C4-2B (cell line): ENCODE results near the gene ANKRD11.

Source experiments
- ZFX ChIP-seq: fragments of 450-650 bp; IDR thresholded peaks from 2 replicates; pipeline ENCODE4 v1.6.1; 2017
- TF ChIP-seq, protein P1 (sequence below): fragments of 450-650 bp; conservative IDR thresholded peaks from 2 replicates; pipeline ENCODE4 v1.5.1; 2017; ENCODE audit warnings: mild to moderate bottlenecking

DNA sequence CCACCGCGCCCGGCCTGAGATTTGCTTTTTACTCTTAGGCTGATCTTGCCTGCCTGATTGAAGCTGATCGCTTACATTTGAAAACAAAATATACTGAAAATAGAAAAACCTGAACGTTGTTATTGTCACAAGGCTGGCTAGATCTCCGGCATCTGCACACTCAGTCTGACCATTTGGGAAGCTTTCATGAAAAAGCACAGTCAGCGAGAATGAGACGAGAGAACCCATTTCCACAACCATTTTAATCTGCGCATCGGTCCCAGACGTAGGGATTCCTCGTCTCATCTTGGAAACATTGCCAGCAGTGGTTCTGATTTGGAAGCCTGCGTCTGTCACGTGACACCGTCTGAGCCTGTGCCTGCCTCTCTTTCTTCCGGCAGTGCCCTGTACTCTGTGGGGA is 38.7 kb upstream of the ANKRD11 start:
- TF ChIP-seq, protein P1, sequence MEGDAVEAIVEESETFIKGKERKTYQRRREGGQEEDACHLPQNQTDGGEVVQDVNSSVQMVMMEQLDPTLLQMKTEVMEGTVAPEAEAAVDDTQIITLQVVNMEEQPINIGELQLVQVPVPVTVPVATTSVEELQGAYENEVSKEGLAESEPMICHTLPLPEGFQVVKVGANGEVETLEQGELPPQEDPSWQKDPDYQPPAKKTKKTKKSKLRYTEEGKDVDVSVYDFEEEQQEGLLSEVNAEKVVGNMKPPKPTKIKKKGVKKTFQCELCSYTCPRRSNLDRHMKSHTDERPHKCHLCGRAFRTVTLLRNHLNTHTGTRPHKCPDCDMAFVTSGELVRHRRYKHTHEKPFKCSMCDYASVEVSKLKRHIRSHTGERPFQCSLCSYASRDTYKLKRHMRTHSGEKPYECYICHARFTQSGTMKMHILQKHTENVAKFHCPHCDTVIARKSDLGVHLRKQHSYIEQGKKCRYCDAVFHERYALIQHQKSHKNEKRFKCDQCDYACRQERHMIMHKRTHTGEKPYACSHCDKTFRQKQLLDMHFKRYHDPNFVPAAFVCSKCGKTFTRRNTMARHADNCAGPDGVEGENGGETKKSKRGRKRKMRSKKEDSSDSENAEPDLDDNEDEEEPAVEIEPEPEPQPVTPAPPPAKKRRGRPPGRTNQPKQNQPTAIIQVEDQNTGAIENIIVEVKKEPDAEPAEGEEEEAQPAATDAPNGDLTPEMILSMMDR: no peak
- TF ChIP-seq ZFX: no peak
